C4-2B (cell line): ENCODE results near the gene GNB1L.

ENCODE experiments used
- CTCF ChIP-seq: fragments of 450-650 bp; conservative IDR thresholded peaks from 2 replicates; pipeline ENCODE4 v1.5.1; 2017; ENCODE audit warnings: mild to moderate bottlenecking
- ZFX ChIP-seq: fragments of 450-650 bp; IDR thresholded peaks from 2 replicates; pipeline ENCODE4 v1.6.1; 2017

GRCh38 chr22:19848298-19849224 is 6.1 kb downstream of the GNB1L start:
- TF ChIP-seq CTCF (no peak), ZFX (no peak)
